Mesenchymal stem cell (in vitro differentiated cells and primary cell): ENCODE measurements around the gene TENM3.

Experiments used
- DNase-seq: peaks from one replicate; pipeline ENCODE4 v3.0.0-alpha.2; 2013
- H2AFZ ChIP-seq: one replicate; pipeline ENCODE4 v1.6.1; 2013; ENCODE audit warnings: low read depth, mild to moderate bottlenecking, control low read depth, inconsistent platforms, low read length, moderate library complexity
- H2AK5ac ChIP-seq: 2 replicates; pipeline ENCODE4 v1.6.1; 2013; ENCODE audit warnings: low read length, moderate library complexity, mild to moderate bottlenecking, inconsistent platforms; ENCODE audit not compliant: severe bottlenecking
- H2BK120ac ChIP-seq: one replicate; pipeline ENCODE4 v1.6.1; 2013; ENCODE audit warnings: low read depth, mild to moderate bottlenecking, inconsistent platforms, low read length, moderate library complexity
- H2BK12ac ChIP-seq, 2 experiments: one replicate each; pipeline ENCODE4 v1.6.1; 2013; ENCODE audit warnings: inconsistent platforms in 2 of 2, low read length in 2 of 2, mild to moderate bottlenecking in 2 of 2, moderate library complexity in 2 of 2, control low read depth in 1 of 2
- H2BK15ac ChIP-seq: one replicate; pipeline ENCODE4 v1.6.1; 2013; ENCODE audit warnings: mild to moderate bottlenecking, low read depth, inconsistent platforms; ENCODE audit not compliant: poor library complexity, severe bottlenecking
- H2BK5ac ChIP-seq: 2 replicates; pipeline ENCODE4 v1.6.1; 2013; ENCODE audit warnings: low read depth, mild to moderate bottlenecking, low read length, control low read depth, inconsistent platforms; ENCODE audit not compliant: poor library complexity, severe bottlenecking
- H3K14ac ChIP-seq, 2 experiments: one replicate each; pipeline ENCODE4 v1.6.1; 2013; ENCODE audit warnings: inconsistent platforms in 2 of 2, low read length in 2 of 2, control low read depth in 1 of 2, mild to moderate bottlenecking in 1 of 2, moderate library complexity in 1 of 2
- H3K18ac ChIP-seq, 2 experiments: one replicate each; pipeline ENCODE4 v1.6.1; 2013; ENCODE audit warnings: inconsistent platforms in 2 of 2, low read length in 2 of 2, control low read depth in 1 of 2, low read depth in 1 of 2, mild to moderate bottlenecking in 1 of 2
- H3K23ac ChIP-seq, 2 experiments: one replicate each; pipeline ENCODE4 v1.6.1; 2013; ENCODE audit warnings: inconsistent platforms in 2 of 2, low read length in 2 of 2, mild to moderate bottlenecking in 2 of 2, moderate library complexity in 2 of 2, control low read depth in 1 of 2
- H3K27ac ChIP-seq: 2 replicates; pipeline ENCODE4 v1.5.1; 2013; ENCODE audit warnings: mild to moderate bottlenecking, moderate library complexity, low read length, control low read depth, inconsistent platforms; ENCODE audit not compliant: poor library complexity, severe bottlenecking
- H3K27me3 ChIP-seq, 2 experiments: 2 replicates each; pipeline versions ENCODE4 v1.6.1 to v1.7.0; 2013; ENCODE audit warnings: low read length in 2 of 2, mild to moderate bottlenecking in 2 of 2, moderate library complexity in 2 of 2, control low read depth in 1 of 2, inconsistent platforms in 1 of 2; ENCODE audit not compliant: control insufficient read depth in 1 of 2, insufficient read depth in 1 of 2
- H3K36me3 ChIP-seq, 2 experiments: 2 replicates each; pipeline versions ENCODE4 v1.6.1 to v1.7.0; 2013; ENCODE audit warnings: low read length in 2 of 2, control low read depth in 1 of 2, inconsistent platforms in 1 of 2, low read depth in 1 of 2, mild to moderate bottlenecking in 1 of 2; ENCODE audit not compliant: insufficient read depth in 2 of 2, control insufficient read depth in 1 of 2
- H3K4ac ChIP-seq, 2 experiments: one replicate each; pipeline ENCODE4 v1.6.1; 2013; ENCODE audit warnings: inconsistent platforms in 2 of 2, low read length in 2 of 2, mild to moderate bottlenecking in 2 of 2, moderate library complexity in 2 of 2, control low read depth in 1 of 2, low read depth in 1 of 2
- H3K4me1 ChIP-seq: 2 replicates; pipeline ENCODE4 v1.6.1; 2013; ENCODE audit warnings: low read depth, low read length, control low read depth; ENCODE audit not compliant: control insufficient read depth, insufficient read depth
- H3K4me2 ChIP-seq: 2 replicates; pipeline ENCODE4 v1.6.1; 2013; ENCODE audit warnings: low read length, mild to moderate bottlenecking, inconsistent platforms; ENCODE audit not compliant: poor library complexity, severe bottlenecking
- H3K4me3 ChIP-seq, 2 experiments: 2 replicates each; pipeline versions ENCODE4 v1.5.1 to v1.7.0; 2013; ENCODE audit warnings: low read length in 2 of 2, mild to moderate bottlenecking in 2 of 2, control low read depth in 1 of 2, low read depth in 1 of 2; ENCODE audit not compliant: insufficient read depth in 1 of 2
- H3K79me1 ChIP-seq: replicated peaks from 2 replicates; pipeline ENCODE4 v1.6.1; 2013; ENCODE audit warnings: mild to moderate bottlenecking, control low read depth, low read length, inconsistent platforms; ENCODE audit not compliant: poor library complexity, severe bottlenecking
- H3K9ac ChIP-seq: 2 replicates; pipeline ENCODE4 v1.7.0; 2013; ENCODE audit warnings: mild to moderate bottlenecking, low read length, moderate library complexity
- H3K9me3 ChIP-seq: 2 replicates; pipeline ENCODE4 v1.7.0; 2013; ENCODE audit warnings: mild to moderate bottlenecking, low read length; ENCODE audit not compliant: control insufficient read depth
- H4K8ac ChIP-seq: one replicate; pipeline ENCODE4 v1.6.1; 2013; ENCODE audit warnings: inconsistent platforms, mild to moderate bottlenecking, low read length, moderate library complexity
- H4K91ac ChIP-seq: one replicate; pipeline ENCODE4 v1.6.1; 2013; ENCODE audit warnings: mild to moderate bottlenecking, low read length, inconsistent platforms
- WGBS: methylation state at CpG from one replicate; pipeline ENCODE4 v1.1.7; 2013; ENCODE audit warnings: mixed read lengths; 5-methylcytosine and 5-hydroxymethylcytosine counted together

The TENM3 gene

GRCh38 chr4:182221987-182222386 lies 21.2 kb upstream of the TENM3 start:
- H4K8ac ChIP-seq: no peak overlapping the region
- H3K9ac ChIP-seq: no peak overlapping the region
- no peak overlapping the region for H3K4ac ChIP-seq

GRCh38 chr4:182222766-182223165 lies 20.4 kb upstream of the TENM3 start:
- H3K14ac ChIP-seq: no peak overlapping the region
- no peaks in the 10 kb centered on the region for H3K36me3 ChIP-seq
- no peak overlapping the region for H3K4me3 ChIP-seq
- H3K4me1 ChIP-seq: no peaks in the 10 kb centered on the region
- WGBS: 92% methylated on average over 2 of the region's 2 CpGs
- H3K27me3 ChIP-seq: no peaks in the 10 kb centered on the region
- no peak overlapping the region for H2BK120ac ChIP-seq
- no peak overlapping the region for H2AK5ac ChIP-seq
- peaks cover 9% of the 10 kb centered on the region for H3K79me1 ChIP-seq
- no peak overlapping the region for H4K91ac ChIP-seq
- no peak overlapping the region for H3K4me2 ChIP-seq
- H2AFZ ChIP-seq: no peak overlapping the region
- H4K8ac ChIP-seq: no peak overlapping the region
- no peak overlapping the region for H3K27ac ChIP-seq
- no peaks in the 10 kb centered on the region for H3K9me3 ChIP-seq
- no peak overlapping the region for H2BK5ac ChIP-seq
- H3K9ac ChIP-seq: no peak overlapping the region
- H2BK12ac ChIP-seq: no peak overlapping the region
- H3K23ac ChIP-seq: no peak overlapping the region
- H2BK15ac ChIP-seq: no peak overlapping the region
- no peak overlapping the region for H3K18ac ChIP-seq
- DNase-seq: no peak
- no peak overlapping the region for H3K4ac ChIP-seq

More at GRCh38 chr4:182221987-182222386, 21.2 kb upstream of the TENM3 start:
- H3K27me3 ChIP-seq: no peaks in the 10 kb centered on the region
- H2BK5ac ChIP-seq: no peak overlapping the region
- H3K27ac ChIP-seq: no peak overlapping the region
- H4K91ac ChIP-seq: no peak overlapping the region
- H3K4me2 ChIP-seq: no peak overlapping the region
- no peak overlapping the region for H2BK15ac ChIP-seq
- no peak overlapping the region for H2BK12ac ChIP-seq
- no peak overlapping the region for H3K23ac ChIP-seq
- H3K4me1 ChIP-seq: no peaks in the 10 kb centered on the region
- no peak overlapping the region for H2AFZ ChIP-seq
- no peak overlapping the region for H2BK120ac ChIP-seq
- H3K4me3 ChIP-seq: no peak overlapping the region
- H3K79me1 ChIP-seq: peaks cover 13% of the 10 kb centered on the region
- H3K18ac ChIP-seq: no peak overlapping the region
- no peaks in the 10 kb centered on the region for H3K9me3 ChIP-seq
- no peaks in the 10 kb centered on the region for H3K36me3 ChIP-seq
- H2AK5ac ChIP-seq: no peak overlapping the region
- no peak overlapping the region for H3K14ac ChIP-seq
- 82% methylated on average over 4 of the region's 5 CpGs for WGBS
- DNase-seq: no peak

- H2BK12ac ChIP-seq: no peak overlapping the region
- no peak for DNase-seq
Observed at GRCh38 chr4:182223708-182224107, 19.5 kb upstream of the TENM3 start.

GRCh38 chr4:182224192-182224850 lies 18.9 kb upstream of the TENM3 start:
- DNase-seq: no peak
- Histone ChIP-seq H3K18ac (no peak overlapping the region), H3K14ac (no peak overlapping the region), H2BK12ac (no peak overlapping the region), H3K4me2 (no peak overlapping the region), H3K4me1 (peaks cover 2% of the 10 kb centered on the region), H4K91ac (no peak overlapping the region), H3K4ac (no peak overlapping the region), H3K27ac (no peak overlapping the region), H3K27me3 (no peaks in the 10 kb centered on the region), H2BK5ac (no peak overlapping the region), H3K36me3 (no peaks in the 10 kb centered on the region), H2BK120ac (no peak overlapping the region), H3K4me3 (no peak overlapping the region), H3K9me3 (no peaks in the 10 kb centered on the region), H3K9ac (no peak overlapping the region), H2BK15ac (no peak overlapping the region), H2AFZ (no peak overlapping the region), H3K79me1 (peaks cover 7% of the 10 kb centered on the region), H2AK5ac (no peak overlapping the region), H4K8ac (no peak overlapping the region), H3K23ac (no peak overlapping the region)
- 94% methylated on average over 6 of the region's 9 CpGs for WGBS

More at GRCh38 chr4:182223708-182224107, 19.5 kb upstream of the TENM3 start:
- H3K36me3 ChIP-seq: no peaks in the 10 kb centered on the region
- no peak overlapping the region for H4K8ac ChIP-seq
- no peak overlapping the region for H2BK5ac ChIP-seq
- H2BK15ac ChIP-seq: no peak overlapping the region
- no peak overlapping the region for H3K9ac ChIP-seq
- H3K27ac ChIP-seq: no peak overlapping the region
- H3K18ac ChIP-seq: no peak overlapping the region
- no peak overlapping the region for H3K23ac ChIP-seq
- H2AFZ ChIP-seq: no peak overlapping the region
- peaks cover 7% of the 10 kb centered on the region for H3K79me1 ChIP-seq
- WGBS: 88% methylated on average over 2 of the region's 4 CpGs
- H3K9me3 ChIP-seq: no peaks in the 10 kb centered on the region
- H2AK5ac ChIP-seq: no peak overlapping the region
- peaks cover under 1% of the 10 kb centered on the region for H3K4me1 ChIP-seq
- H3K27me3 ChIP-seq: no peaks in the 10 kb centered on the region
- no peak overlapping the region for H3K4ac ChIP-seq
- H3K4me2 ChIP-seq: no peak overlapping the region
- no peak overlapping the region for H4K91ac ChIP-seq
- H2BK120ac ChIP-seq: no peak overlapping the region
- H3K4me3 ChIP-seq: no peak overlapping the region
- H3K14ac ChIP-seq: no peak overlapping the region
